HepG2 (cell line): ENCODE measurements around the gene AARS1. TPM values are rescaled to one million over a fixed set of nuclear protein-coding genes. Genes with fewer than 3 reads are reported as not detected.

ENCODE experiments used
- CHD4 ChIP-seq: fragments of 200-600 bp; sonication (generic); IDR thresholded peaks from 2 replicates; pipeline ENCODE4 v1.7.0; 2017; ENCODE audit warnings: mild to moderate bottlenecking, low read length, borderline replicate concordance
- FOXJ3 ChIP-seq: sonication (generic); formaldehyde crosslinking; IDR thresholded peaks from 2 replicates; pipeline ENCODE4 v1.4.0; 2020; ENCODE audit warnings: missing genetic modification reagents, mild to moderate bottlenecking, borderline replicate concordance
- HNRNPL ChIP-seq: fragments of 200-400 bp; formaldehyde crosslinking; IDR thresholded peaks from 2 replicates; pipeline ENCODE4 v1.6.1; 2017; ENCODE audit warnings: mild to moderate bottlenecking, low read depth, low read length
- JUN ChIP-seq: sonication (generic); formaldehyde crosslinking; IDR thresholded peaks from 2 replicates; pipeline ENCODE4 v1.4.0; 2020; ENCODE audit warnings: mild to moderate bottlenecking, missing genetic modification reagents
- KLF12 ChIP-seq: sonication (generic); formaldehyde crosslinking; IDR thresholded peaks from 2 replicates; pipeline ENCODE4 v1.4.0; 2020; ENCODE audit warnings: missing genetic modification reagents, borderline replicate concordance
- PHF8 ChIP-seq: sonication (generic); formaldehyde crosslinking; IDR thresholded peaks from 2 replicates; pipeline ENCODE4 v1.5.0; 2020; ENCODE audit warnings: missing genetic modification reagents
- TEAD2 ChIP-seq: sonication (generic); formaldehyde crosslinking; IDR thresholded peaks from 2 replicates; pipeline ENCODE4 v1.9.0; 2021; ENCODE audit warnings: missing genetic modification reagents
- ZBTB7B ChIP-seq: sonication (generic); formaldehyde crosslinking; IDR thresholded peaks from 2 replicates; pipeline ENCODE4 v1.4.0; 2020; ENCODE audit warnings: missing genetic modification reagents
- ZNF749 ChIP-seq: sonication (generic); formaldehyde crosslinking; IDR thresholded peaks from 2 replicates; pipeline ENCODE4 v1.8.0; 2022; ENCODE audit warnings: mild to moderate bottlenecking, missing genetic modification reagents, moderate library complexity, borderline replicate concordance
- ZSCAN31 ChIP-seq: sonication (generic); formaldehyde crosslinking; IDR thresholded peaks from 2 replicates; pipeline ENCODE4 v1.5.0; 2020; ENCODE audit warnings: low read depth, mild to moderate bottlenecking, missing genetic modification reagents
- polyA plus RNA-seq, 8 experiments: library from polyadenylated mRNA; depleted of rRNA in 3 of 8; stranded (reverse) in 7 of 8; unstranded in 1 of 8; fragments of >200 nt; fragmentation: Illumina TruSeq in 4 of 8; extraction: Trizol in 4 of 8; gene quantifications; 2 replicates each; pipeline versions ENCODE4 v1.2.1 to v1.2.3, GENCODE V29; 2011 to 2016; ENCODE audit warnings: low read depth in 4 of 8, missing spikeins in 1 of 8, mixed read lengths in 1 of 8; ENCODE audit not compliant: insufficient read depth in 1 of 8
- total RNA-seq, 5 experiments: library from RNA; depleted of rRNA; stranded (reverse); fragments of >200 nt; fragmentation: Illumina TruSeq; extraction: Trizol; gene quantifications; 2 replicates each; pipeline ENCODE4 v1.2.3, GENCODE V29; 2016; ENCODE audit warnings: low read depth in 1 of 5
- TF ChIP-seq, protein P1 (sequence below): sonication (generic); formaldehyde crosslinking; IDR thresholded peaks from 2 replicates; pipeline ENCODE4 v1.4.0; 2020; ENCODE audit warnings: missing genetic modification reagents
- TF ChIP-seq, protein P2 (sequence below): sonication (generic); formaldehyde crosslinking; IDR thresholded peaks from 2 replicates; pipeline ENCODE4 v1.5.0; 2020; ENCODE audit warnings: mild to moderate bottlenecking, missing genetic modification reagents
- TF ChIP-seq, protein P3 (sequence below): sonication (generic); formaldehyde crosslinking; IDR thresholded peaks from 2 replicates; pipeline ENCODE4 v1.4.0; 2020; ENCODE audit warnings: mild to moderate bottlenecking, missing genetic modification reagents, borderline replicate concordance
- TF ChIP-seq, protein P4 (sequence below), 2 experiments: sonication (generic) in 1 of 2; formaldehyde crosslinking in 1 of 2; IDR thresholded peaks; 2 replicates each; pipeline versions ENCODE4 v1.4.0 to v1.6.1; 2016 to 2020; ENCODE audit warnings: borderline replicate concordance in 1 of 2, low read depth in 1 of 2, mild to moderate bottlenecking in 1 of 2, missing genetic modification reagents in 1 of 2

AARS1 gene
- total and polyA plus RNA-seq, 2 of the 13 experiments (the other 11 are each of a cell fraction or from before 2014, with no cell fraction given): 107 to 132 TPM

DNA sequence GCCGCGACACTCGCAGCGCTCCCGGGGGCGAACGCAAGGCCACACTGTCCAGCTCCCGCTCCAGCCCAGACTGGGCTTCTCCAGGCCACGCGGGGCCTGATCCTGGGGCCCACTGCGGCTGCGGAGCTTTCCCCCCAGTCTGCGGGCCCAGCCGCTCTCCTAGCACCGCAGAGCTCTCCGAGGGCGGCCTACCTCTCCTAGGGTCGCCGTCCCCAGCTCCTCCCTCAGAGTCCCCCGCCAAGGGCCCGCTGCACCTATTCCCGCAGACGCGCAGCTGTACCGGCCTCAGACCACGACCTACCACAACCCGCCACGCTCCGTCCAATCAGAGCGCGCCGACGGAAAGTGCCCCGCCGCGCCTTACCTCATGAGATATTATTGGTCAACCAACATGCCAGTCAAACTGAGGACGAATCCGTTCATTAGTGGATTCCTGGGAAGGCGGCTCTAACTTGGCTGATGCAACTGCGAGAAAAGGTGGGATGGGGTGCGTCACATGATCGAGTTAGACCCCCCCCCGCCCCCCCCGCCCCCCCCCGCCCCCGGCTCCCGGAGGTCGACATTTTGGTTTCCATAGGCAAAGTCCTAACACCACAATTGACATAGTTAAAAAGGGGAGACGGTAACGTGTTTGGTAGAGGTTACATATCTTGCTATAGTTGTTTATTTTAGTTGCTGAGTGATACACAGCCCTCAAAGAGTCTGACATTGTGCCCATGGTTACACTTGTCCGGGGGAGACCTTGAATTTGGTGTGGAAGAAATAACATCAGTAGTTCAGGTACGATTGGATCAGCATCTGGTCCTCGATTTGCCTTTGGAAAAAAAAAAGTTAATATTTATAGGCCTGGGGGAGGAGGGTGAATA lies at the start of gene AARS1 (continued):
- peak; percentile 80; the same call in 1 of the 2 replicates for TF ChIP-seq KLF12 (CRISPR knock-in tag)
- 0 out of 2 replicates have a peak, but pooled peaks have one; percentile 30 for TF ChIP-seq FOXJ3
- TF ChIP-seq, protein P1, sequence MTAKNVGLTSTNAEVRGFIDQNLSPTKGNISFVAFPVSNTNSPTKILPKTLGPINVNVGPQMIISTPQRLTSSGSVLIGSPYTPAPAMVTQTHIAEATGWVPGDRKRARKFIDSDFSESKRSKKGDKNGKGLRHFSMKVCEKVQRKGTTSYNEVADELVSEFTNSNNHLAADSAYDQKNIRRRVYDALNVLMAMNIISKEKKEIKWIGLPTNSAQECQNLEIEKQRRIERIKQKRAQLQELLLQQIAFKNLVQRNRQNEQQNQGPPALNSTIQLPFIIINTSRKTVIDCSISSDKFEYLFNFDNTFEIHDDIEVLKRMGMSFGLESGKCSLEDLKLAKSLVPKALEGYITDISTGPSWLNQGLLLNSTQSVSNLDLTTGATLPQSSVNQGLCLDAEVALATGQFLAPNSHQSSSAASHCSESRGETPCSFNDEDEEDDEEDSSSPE (CRISPR knock-in tag): peak; percentile 96
- TF ChIP-seq ZBTB7B (CRISPR knock-in tag): peak; percentile 68; the same call in 1 of the 2 replicates
- TF ChIP-seq ZNF749 (CRISPR knock-in tag): peak; percentile 30; the same call in 1 of the 2 replicates
- TF ChIP-seq JUN (CRISPR knock-in tag): peak; percentile 42; the same call in 1 of the 2 replicates
- TF ChIP-seq, protein P2, sequence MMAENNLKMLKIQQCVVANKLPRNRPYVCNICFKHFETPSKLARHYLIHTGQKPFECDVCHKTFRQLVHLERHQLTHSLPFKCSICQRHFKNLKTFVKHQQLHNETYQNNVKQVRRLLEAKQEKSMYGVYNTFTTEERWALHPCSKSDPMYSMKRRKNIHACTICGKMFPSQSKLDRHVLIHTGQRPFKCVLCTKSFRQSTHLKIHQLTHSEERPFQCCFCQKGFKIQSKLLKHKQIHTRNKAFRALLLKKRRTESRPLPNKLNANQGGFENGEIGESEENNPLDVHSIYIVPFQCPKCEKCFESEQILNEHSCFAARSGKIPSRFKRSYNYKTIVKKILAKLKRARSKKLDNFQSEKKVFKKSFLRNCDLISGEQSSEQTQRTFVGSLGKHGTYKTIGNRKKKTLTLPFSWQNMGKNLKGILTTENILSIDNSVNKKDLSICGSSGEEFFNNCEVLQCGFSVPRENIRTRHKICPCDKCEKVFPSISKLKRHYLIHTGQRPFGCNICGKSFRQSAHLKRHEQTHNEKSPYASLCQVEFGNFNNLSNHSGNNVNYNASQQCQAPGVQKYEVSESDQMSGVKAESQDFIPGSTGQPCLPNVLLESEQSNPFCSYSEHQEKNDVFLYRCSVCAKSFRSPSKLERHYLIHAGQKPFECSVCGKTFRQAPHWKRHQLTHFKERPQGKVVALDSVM: peak; percentile 64; the same call in 1 of the 2 replicates
- peak; percentile 99 for TF ChIP-seq PHF8
- TF ChIP-seq, protein P3, sequence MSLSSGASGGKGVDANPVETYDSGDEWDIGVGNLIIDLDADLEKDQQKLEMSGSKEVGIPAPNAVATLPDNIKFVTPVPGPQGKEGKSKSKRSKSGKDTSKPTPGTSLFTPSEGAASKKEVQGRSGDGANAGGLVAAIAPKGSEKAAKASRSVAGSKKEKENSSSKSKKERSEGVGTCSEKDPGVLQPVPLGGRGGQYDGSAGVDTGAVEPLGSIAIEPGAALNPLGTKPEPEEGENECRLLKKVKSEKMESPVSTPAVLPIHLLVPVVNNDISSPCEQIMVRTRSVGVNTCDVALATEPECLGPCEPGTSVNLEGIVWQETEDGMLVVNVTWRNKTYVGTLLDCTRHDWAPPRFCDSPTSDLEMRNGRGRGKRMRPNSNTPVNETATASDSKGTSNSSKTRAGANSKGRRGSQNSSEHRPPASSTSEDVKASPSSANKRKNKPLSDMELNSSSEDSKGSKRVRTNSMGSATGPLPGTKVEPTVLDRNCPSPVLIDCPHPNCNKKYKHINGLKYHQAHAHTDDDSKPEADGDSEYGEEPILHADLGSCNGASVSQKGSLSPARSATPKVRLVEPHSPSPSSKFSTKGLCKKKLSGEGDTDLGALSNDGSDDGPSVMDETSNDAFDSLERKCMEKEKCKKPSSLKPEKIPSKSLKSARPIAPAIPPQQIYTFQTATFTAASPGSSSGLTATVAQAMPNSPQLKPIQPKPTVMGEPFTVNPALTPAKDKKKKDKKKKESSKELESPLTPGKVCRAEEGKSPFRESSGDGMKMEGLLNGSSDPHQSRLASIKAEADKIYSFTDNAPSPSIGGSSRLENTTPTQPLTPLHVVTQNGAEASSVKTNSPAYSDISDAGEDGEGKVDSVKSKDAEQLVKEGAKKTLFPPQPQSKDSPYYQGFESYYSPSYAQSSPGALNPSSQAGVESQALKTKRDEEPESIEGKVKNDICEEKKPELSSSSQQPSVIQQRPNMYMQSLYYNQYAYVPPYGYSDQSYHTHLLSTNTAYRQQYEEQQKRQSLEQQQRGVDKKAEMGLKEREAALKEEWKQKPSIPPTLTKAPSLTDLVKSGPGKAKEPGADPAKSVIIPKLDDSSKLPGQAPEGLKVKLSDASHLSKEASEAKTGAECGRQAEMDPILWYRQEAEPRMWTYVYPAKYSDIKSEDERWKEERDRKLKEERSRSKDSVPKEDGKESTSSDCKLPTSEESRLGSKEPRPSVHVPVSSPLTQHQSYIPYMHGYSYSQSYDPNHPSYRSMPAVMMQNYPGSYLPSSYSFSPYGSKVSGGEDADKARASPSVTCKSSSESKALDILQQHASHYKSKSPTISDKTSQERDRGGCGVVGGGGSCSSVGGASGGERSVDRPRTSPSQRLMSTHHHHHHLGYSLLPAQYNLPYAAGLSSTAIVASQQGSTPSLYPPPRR (CRISPR knock-in tag): peak; percentile 44; the same call in 1 of the 2 replicates
- peak; percentile 85 for TF ChIP-seq CHD4
- peak; percentile 98 for TF ChIP-seq ZSCAN31 (CRISPR knock-in tag)
- peak; percentile 63; the same call in 1 of the 2 replicates for TF ChIP-seq TEAD2 (CRISPR knock-in tag)
- TF ChIP-seq, protein P4, sequence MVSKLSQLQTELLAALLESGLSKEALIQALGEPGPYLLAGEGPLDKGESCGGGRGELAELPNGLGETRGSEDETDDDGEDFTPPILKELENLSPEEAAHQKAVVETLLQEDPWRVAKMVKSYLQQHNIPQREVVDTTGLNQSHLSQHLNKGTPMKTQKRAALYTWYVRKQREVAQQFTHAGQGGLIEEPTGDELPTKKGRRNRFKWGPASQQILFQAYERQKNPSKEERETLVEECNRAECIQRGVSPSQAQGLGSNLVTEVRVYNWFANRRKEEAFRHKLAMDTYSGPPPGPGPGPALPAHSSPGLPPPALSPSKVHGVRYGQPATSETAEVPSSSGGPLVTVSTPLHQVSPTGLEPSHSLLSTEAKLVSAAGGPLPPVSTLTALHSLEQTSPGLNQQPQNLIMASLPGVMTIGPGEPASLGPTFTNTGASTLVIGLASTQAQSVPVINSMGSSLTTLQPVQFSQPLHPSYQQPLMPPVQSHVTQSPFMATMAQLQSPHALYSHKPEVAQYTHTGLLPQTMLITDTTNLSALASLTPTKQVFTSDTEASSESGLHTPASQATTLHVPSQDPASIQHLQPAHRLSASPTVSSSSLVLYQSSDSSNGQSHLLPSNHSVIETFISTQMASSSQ (IDR thresholded peaks at IDR 0.05; ENCODE audit: low read depth): no peak
- TF ChIP-seq, protein P4 (CRISPR knock-in tag; IDR thresholded peaks at IDR 0.05; ENCODE audit: borderline replicate concordance): peak; percentile 44
- TF ChIP-seq HNRNPL: peak; percentile 87
